RKO (cell line): Measurements from ENCODE around the gene ADARB2.

Experiments used
- DNase-seq: peaks from one replicate; pipeline ENCODE4 v3.0.0-alpha.2; 2016; ENCODE audit warnings: low spot score

Gene ADARB2

DNA sequence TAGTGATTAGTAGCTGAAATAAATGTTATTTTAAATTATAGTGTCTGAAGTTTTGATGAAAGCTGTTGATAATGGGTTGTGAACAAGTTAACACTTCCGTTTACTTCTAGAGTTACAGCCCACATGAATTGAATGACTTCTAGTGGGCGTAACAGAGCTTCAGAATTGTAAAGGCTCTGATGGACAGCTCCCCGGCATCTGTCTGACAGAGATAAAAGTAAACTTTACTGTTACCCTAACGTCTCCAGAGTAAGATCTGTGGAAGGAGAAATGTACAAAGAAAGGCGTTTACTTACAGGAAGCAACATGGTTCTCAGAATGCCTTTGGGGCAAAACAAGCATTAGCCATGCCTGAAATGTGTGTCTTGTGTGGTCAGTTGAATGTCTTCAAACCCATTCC, 124.4 kb downstream of the ADARB2 start:
- no peak for DNase-seq

DNA sequence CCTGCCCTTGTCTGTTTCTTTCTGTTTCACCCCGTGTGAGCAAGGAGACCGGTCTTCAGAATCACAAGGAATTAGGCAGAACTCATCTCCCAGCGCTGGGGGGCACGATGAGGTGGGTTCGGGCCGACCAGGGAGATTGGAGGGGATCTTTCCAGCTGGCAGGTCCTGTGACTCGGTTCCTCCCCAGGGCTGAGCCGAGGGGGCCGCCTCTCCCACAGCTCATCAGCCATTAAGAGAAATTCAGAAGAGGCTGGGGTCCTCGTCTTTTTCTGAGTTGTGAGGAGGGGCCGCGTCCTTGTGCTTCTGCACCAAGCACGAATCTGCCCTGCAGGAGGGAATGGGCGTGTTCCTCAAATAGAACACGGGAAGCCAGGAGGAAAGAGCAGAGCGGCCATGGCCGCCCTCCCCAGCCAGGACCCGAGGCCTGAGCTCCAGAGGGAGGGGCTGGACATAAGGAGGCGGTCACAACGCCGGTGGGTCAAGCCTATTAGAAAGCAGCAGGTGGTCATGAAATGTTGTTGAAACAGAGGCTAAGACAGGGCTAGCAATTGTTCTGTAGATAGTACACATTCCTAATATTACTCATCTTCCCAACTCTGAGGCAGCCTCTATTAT, 125.3 kb downstream of the ADARB2 start:
- DNase-seq = no peak

DNA sequence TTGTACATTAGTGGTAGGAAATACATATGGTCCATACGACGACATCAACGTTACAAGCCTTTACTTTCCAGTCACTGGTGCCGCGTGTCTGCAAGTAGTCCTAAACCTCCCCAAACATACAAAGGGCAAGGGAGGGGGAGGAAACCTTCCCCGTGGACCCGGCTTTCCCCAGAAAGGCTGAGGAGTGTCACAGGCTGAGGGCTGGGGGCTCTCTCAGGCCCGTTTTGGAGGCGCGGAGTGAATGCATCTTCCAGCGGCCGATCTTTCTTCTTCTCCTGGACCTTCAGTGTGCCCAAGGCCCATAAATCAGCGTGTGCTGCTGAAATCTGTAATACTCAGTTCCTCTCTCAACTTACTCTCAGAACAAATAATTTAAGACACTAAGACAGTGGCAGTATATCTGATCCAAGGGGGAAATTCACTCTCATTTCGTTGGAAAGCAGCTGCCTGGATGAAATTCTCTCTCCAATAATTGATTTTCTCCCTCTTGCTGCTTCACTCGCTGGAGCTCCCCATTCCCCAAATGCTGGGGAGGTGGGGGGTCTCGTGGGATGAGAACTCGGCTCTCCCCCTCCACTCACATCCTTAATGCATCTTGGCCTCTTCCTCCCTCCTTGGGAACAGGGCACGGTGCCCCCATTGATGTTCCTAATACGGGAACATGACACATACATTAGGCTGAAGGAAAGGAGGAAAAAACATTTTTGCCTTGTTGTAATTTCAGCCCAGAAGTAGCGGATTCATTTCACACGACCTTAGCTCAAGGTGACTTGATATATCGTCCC, 126.1 kb downstream of the ADARB2 start:
- DNase-seq = no peak

DNA sequence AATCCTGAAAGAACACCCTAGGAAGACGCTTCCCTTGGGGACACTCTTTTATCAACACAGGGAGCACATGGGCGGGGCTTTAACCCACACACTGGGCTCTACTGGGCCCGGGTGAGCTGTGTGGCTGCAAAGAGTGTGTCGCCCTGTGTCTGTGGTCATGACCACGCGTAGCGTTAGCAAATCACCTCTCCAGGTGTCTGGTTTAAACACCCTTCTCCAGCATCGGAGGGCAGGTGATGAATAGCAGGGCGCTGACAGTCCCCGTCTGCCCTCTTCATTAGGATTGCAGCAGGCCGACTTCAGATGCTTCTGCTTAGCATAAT, 127.7 kb downstream of the ADARB2 start:
- DNase-seq = no peak

DNA sequence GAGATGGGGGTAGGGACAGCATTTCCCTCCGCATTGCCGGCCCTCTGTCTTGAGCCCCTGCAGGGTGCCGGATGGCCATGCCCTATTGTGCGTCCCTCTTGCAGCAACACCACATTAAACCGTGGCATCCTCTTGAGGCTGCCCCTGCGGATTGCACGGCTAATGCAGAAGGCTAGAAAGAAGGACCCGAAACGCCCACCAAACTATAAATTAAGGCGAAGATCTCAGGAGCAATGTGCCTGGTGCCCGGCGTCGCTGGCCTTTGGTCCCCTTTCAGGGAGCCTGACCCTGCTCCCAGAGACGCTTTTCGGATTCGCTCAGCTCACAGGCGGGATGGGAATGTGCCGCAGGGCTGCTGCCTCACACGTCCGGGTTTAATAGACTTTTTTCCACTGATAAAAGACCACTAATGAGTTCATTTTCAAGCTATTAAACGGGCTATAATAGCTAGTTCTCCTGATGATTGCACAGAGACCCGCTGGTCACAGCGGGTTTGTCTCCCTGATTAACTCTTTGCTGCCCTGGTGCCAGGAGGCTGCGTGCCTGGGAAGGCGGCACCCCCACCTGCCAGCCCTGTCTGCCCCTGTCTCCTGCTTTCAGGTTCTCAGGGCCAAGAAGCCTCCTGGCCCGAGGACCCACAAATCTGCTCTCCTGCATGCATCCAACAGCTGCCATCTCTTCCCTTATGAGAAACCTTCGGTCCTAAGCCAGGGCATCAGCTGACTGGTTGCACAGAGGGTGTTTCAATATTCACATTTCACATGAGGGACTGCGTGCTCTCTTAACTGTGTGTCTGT, 128.3 kb downstream of the ADARB2 start:
- DNase-seq = no peak

DNA sequence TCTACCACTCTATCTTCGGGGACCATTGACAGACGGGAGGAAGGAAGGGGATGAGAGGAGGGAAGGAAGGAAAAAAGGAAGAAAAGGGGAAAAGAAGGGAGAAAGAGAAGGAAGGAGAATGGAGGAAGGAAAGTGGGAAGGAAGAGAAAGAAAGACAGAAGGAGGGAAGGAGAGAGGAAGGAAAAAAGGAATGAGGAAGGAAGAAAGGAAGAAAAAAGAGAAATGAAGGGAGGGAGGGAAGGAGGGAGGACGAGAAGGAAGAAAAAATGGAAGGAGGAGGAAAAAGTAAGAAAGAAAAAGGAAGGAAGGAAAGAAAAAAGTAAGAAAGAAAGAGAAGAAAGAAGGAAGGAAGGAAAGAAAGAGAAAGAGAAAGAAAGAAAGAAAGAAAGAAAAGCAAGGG, 128.9 kb downstream of the ADARB2 start:
- DNase-seq = no peak

DNA sequence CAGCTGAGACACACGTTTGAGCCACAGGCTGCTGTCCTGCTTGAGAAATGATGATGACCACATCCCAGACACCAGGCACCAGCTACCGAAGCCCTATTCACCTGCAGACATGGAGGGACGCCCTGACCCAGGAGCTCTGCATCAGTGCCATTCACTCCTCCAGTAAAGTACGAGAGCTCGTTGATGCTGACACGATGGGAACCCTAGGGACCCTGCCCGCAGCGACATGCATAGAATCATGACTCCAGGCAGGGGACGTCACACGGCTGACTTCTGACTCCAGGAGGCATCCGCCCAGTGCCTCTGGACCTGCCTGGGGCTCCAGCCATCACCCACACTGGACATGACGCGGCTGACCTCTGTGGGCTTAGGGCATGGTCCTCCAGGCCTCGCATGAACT, 129.9 kb downstream of the ADARB2 start:
- DNase-seq = no peak

DNA sequence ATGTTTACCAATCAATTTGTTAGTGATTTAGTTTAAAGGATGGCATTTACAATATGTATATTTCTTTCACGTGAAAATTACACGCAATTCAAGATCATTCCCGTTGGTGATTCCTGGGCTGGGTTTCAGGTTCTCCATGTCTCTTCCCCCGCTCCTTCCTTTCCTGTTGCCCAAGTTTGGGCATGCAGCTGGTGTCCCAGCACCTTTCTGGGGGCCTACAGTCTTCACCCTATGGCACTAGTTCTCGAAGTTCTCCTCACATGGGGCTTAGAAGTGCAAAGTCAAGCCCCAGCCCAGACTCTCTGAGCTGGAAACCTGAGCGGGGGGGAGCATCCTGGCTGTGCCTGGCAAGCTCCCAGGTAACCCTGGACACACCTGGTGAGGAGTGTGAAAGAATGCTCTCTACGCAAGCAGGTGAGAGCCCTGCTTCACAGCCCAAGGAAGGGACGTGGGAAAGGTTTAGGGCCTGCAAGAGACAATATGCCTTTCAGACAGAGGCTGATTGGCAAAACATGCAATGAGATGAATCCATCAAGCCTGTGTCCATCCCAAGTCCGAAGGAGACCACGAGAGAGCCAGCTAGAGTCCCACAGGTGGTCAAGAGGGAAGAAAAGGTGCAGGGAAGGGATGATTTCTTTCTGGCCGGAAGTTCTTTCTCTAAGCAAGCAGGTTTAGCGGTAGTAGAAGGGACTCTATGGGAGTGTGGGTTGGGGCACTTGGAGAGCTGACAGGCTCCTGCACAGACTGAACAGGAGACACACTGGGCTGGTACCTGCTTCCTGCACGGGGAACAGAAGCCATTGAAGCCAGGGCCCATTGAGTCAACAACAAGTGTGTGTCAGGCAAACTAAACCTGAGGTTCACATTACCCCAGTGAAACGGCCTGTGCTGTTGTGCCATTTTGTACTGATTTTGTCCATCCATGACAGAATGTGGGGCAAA, 131.1 kb downstream of the ADARB2 start:
- DNase-seq = no peak

DNA sequence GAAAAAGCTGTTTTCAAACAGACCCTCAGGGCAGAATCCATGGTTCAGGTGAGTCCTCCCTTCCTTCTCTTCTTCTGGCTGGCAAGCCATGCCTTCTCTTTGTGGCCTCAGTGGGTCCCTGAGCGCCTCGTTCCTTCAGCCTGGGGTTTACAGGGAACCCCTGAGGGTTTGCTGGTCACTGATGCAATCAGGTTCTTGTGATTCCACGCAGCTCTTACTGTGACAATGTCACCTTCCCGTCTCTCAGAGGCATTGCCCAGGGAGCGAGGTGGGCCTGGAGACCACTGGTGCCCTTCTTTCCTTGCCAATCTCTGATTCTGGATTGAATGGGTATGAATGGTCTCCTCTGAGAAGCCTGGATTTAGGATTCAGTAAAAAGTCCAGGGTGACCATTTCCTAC, 132.2 kb downstream of the ADARB2 start:
- no peak for DNase-seq

DNA sequence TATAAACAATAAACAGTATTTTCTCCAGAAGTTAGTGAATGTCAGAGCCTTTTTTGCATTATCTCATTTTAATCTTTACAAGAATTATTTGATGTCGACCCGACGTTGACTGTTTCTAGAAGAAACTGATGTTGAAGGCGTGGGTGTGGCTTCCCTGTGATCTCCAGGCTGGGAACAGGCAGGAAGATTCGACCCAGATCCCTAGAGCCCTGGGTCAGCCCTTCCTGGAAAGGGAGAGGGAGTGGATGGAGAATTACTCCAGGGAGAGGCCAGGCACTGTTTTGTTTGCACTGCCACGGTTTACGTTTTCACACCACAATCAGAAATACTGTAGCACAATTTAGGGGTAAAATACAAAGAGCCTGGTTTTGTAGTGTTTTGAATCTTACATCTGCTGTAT, 133.1 kb downstream of the ADARB2 start:
- DNase-seq = no peak

DNA sequence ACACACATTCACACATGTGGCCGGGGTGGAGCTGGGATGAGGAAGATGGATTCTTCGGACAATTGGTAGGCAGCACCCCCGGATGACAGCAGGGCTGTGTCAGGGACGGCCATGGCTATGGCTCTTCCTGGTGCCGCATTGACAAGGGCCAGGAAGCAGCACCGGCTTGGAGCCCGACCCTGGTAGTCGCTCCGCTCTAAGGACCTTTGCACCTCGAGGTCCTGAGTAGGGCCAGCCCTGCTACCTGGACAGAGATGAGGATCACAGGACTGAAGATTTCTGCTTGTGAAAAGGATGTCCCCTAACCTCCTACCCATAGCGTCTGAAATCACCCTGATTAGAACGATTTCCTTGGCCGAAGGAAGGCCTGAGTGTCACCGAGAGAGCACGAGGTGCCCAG, 134.1 kb downstream of the ADARB2 start:
- no peak for DNase-seq

DNA sequence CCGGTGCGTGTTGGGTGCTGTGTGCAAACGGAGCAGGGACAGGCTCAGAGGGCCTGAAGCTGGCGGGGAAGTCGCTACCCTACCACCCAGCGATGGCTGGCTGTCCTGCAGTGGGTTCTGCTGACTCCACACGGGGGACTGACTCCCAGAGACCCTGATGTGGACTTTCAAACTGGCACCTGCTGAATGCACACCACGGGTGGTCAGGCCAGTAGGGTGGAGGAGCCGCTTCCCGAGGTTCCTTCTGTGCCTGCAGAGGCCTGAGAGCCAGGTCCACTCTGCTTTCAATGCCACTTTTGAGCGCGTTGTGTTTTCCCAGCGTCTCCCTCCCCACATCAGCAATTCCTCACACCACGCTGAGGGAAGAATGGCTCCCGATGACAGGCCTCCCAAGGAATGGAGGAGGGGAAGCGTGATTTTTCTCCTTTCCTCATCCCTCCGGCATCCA, 135.3 kb downstream of the ADARB2 start:
- no peak for DNase-seq

DNA sequence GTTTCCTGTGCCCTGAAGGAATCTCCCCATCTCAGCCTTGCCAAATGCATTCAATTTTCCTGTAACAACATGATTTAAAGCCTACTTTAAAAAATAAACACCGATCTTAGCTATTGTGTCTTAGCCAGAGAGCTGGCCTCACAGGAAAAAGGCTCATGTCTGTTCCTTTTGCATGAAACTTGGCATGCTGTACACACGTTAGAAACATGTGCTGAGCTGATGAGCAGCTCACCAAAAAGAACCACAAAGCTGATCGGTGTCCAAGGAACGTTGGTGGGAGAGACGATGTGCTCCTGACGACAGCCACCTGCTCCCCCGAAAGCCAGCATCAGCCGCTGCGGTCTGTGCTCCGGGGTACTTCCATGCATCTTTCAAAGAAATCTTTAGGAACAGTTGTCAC, 135.9 kb downstream of the ADARB2 start:
- DNase-seq = no peak

DNA sequence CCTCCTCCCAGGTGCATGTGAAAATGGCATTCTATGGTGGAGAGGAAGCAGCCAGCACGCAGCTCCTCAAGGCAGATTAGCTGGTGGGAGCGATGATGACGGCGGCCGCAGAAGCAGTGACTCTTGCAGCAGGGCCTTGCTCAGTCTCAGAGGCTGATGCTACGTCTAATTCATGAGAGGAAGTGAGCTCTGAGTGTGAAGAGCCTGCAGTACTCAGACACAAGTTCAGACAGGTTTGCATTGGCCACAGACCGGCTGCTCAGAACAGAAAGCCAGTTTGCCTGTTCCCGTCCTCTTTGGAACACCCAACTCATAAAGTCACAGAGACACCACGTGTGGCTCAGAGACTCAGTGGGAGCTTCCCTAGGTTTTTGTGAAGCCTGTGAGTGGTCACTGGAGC, 136.5 kb downstream of the ADARB2 start:
- DNase-seq = no peak

DNA sequence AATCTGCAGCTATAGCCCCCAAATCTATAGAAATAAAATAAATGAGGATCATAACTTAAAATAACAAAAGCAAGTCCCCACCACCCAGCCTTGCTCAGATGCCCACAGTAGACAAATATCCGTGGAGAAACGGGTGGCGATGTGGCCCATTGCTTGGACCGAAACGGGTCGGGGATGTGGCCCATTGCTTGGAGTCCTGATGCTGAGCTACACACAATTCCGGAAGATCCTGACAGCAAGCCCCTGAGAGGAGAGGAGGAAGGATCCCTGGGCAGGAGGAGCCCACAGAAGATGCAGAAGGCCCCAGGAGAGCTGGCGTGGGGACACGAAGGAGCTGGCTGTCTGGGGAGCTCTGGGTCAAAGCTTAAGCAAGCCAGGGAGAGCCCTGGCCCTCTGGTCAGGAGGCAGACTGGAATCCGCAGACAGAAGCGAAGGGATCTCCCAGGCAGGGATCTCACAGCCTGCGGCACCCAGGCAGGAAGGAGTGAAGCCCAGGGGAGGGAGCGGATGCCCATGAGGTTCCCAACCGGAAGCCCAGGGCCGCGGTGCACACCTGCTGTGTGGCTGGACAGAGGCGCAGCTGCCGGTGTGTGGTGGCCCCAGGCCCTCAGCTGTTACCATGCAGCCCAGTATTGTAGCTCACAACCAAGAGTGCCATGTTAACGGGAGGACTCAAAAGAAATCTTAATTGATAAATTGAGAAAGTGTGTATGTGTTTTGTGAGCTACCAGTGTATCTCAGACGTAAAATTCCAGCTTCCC, 138.8 kb downstream of the ADARB2 start:
- DNase-seq = no peak

DNA sequence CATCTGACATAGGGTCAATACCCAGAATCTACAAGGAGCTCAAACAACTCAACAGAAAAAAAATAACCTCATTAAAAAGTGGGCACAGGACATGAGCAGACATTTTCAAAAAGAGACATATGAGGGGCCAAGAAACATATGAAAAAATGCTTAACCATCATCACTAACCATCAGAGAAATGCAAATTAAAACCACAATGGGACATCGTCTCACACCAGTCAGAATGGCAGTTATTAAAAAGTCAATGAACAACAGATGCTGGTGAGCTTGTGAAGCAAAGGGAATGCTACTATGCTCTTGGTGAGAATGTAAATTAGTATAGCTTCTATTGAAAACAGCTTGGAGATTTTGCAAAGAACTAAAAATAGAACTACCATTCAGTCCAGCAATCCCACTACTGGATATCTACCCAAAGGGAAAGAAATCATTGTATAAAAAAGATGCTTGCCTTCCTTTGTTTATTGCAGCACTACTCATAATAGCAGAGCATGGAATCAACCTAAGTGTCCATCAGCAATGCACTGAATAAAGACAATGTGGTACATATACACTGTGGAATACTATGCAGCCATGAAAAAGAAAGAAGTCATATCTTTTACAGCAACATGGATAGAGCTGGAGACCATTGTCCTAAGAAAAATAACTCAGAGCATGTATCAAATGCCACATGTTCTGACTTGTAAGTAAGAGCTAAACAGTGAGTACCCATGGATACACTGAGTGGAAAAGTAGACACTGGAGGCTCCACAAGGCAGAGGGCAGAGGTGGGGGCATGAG, 139.8 kb downstream of the ADARB2 start:
- DNase-seq = no peak

DNA sequence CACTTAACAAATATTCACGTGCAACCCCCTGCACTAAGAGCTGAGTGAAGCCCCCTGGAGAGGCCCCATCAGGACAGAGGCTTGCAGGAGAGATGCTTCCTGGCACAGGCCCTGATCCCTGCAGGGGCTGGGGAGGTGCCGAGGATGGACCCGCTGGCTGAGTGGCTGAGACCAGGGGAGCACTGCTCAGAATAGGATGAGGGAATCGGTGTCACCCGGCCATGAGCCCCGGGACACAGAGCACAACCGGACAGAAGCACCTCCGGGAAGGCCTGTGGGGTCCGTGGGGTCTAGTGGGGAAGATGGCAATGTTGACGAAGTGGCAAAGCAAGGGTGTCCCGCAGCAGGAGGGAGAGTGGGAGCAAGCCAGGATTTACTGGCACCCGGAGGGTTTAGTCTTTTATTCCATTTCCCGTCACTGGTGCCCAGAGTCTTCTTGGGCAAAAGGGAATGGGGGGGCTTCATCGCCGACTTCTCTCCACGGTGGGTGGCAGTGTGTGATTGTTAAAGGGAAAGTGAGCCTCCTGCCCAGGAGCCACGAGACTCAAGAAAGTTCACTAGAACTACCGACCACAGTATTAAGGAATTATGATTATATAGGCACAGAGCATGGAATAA, 140.7 kb downstream of the ADARB2 start:
- DNase-seq = no peak

DNA sequence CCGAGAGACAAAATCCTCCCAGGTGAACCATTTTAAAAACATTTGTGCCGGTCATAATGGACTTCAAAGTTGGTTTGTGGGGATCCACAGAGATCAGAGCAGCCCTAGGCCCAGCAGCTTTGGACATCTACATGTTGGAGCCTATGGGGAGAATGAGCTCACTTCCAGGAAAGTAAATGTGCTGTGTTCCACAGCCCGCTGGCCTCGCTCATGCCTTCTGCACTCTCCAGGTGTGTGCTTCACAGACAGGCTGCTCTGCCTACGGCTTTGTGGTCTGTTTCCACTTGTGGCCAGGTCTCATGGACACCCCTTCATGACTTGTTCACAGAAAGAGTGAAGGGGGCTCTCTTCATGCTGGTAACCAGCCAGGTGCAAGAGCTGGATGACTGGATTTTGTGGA, 141.6 kb downstream of the ADARB2 start:
- DNase-seq = no peak

DNA sequence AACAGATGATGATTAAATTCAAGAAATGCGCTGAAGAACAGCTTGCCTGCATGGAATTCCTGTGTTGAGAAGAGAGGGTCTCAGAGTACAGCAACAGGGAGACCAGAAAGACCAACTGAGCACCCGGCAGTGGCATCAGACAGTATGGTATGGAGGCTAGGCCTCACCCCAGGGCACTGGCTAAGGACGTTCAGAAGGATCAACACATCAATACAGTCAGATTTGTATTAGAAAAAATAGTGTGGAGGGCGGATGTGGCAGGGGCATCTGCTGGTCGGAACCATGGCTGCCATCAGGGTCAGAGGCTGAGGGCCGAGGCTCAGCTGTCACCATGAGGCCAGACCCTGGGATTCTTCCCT, 142.1 kb downstream of the ADARB2 start:
- no peak for DNase-seq
